Natural killer cell (primary cell): ENCODE measurements around the gene VWA8. TPM values are rescaled to one million over a fixed set of nuclear protein-coding genes. Genes with fewer than 3 reads are reported as not detected.
"Not testable (repeated sequence)": the region's sequence is repeated elsewhere in the genome, so short reads cannot be mapped to it uniquely, and the experiment has no call there.

Source experiments
- ATAC-seq, 3 donors: fragments of 150-1000 bp in 2 of 3; fragments of 200-7000 bp in 1 of 3; cut with Tn5 transposase; 1 replicate in 1 of 3; 2 replicates in 2 of 3; pipeline ENCODE4 v1.10.0; 2021; ENCODE audit warnings: mild to moderate bottlenecking in 2 of 3, moderate library complexity in 2 of 3
- DNase-seq, 2 donors: peaks; one replicate each; pipeline versions ENCODE4 v3.0.0 to v3.0.0-alpha.2; 2013 to 2021; ENCODE audit warnings: mixed read lengths in 1 of 2
- H3K27ac ChIP-seq: one replicate; pipeline ENCODE4 v1.5.1; 2013; ENCODE audit warnings: mild to moderate bottlenecking, low read length
- H3K27me3 ChIP-seq: one replicate; pipeline ENCODE4 v1.6.1; 2013; ENCODE audit warnings: low read length; ENCODE audit not compliant: control insufficient read depth, insufficient read depth
- H3K36me3 ChIP-seq: one replicate; pipeline ENCODE4 v1.6.1; 2013; ENCODE audit warnings: low read length; ENCODE audit not compliant: control insufficient read depth, insufficient read depth
- H3K4me1 ChIP-seq: one replicate; pipeline ENCODE4 v1.6.1; 2013; ENCODE audit warnings: low read length; ENCODE audit not compliant: control insufficient read depth, insufficient read depth
- H3K4me3 ChIP-seq: one replicate; pipeline ENCODE4 v1.5.1; 2013; ENCODE audit warnings: low read length
- H3K9me3 ChIP-seq: one replicate; pipeline ENCODE4 v1.6.1; 2013; ENCODE audit warnings: low read length; ENCODE audit not compliant: control insufficient read depth, insufficient read depth
- H3K27ac Mint-ChIP-seq, 2 donors: one replicate each; pipeline ENCODE4 v1.8.0; 2022; ENCODE audit warnings: mild to moderate bottlenecking in 2 of 2, mixed read lengths in 2 of 2, moderate library complexity in 1 of 2
- H3K27me3 Mint-ChIP-seq, 2 donors: one replicate each; pipeline ENCODE4 v1.8.0; 2022; ENCODE audit warnings: low read depth in 2 of 2, mixed read lengths in 2 of 2
- H3K36me3 Mint-ChIP-seq: one replicate; pipeline ENCODE4 v1.8.0; 2022; ENCODE audit warnings: mixed read lengths
- H3K4me1 Mint-ChIP-seq, 2 donors: one replicate each; pipeline ENCODE4 v1.8.0; 2022; ENCODE audit warnings: mixed read lengths in 2 of 2
- H3K4me3 Mint-ChIP-seq: one replicate; pipeline ENCODE4 v1.8.0; 2022; ENCODE audit warnings: mild to moderate bottlenecking, moderate library complexity, mixed read lengths
- H3K9me3 Mint-ChIP-seq, 2 donors: one replicate each; pipeline ENCODE4 v1.8.0; 2022; ENCODE audit warnings: mixed read lengths in 2 of 2
- WGBS: methylation state at CpG from one replicate; pipeline ENCODE4 v1.1.7; 2013; ENCODE audit warnings: missing lambda C conversion rate; ENCODE audit not compliant: insufficient coverage; 5-methylcytosine and 5-hydroxymethylcytosine counted together
- intact Hi-C: fragments of 100-400 bp; cut with micrococcal nuclease; formaldehyde crosslinking; loops from one replicate; pipeline ENCODE4 v1.14.2; 2022
- total RNA-seq, 4 donors: library from RNA; stranded (reverse); fragments of 120-200 nt in 1 of 4; gene quantifications; one replicate each; pipeline versions ENCODE4 v1.2.3 to v1.2.4, GENCODE V29; 2013 to 2022
- TF ChIP-seq, protein P1 (sequence below): fragments of 200-600 bp; IDR thresholded peaks from one replicate; pipeline ENCODE4 v1.8.0; 2022; ENCODE audit warnings: antibody characterized with exemption

The VWA8 gene
- total RNA-seq, 3 donors from 2014 or later (not counting 1 experiment from before 2014, with no cell fraction given) = 21.9 to 27.5 (median 22.6) TPM

DNA sequence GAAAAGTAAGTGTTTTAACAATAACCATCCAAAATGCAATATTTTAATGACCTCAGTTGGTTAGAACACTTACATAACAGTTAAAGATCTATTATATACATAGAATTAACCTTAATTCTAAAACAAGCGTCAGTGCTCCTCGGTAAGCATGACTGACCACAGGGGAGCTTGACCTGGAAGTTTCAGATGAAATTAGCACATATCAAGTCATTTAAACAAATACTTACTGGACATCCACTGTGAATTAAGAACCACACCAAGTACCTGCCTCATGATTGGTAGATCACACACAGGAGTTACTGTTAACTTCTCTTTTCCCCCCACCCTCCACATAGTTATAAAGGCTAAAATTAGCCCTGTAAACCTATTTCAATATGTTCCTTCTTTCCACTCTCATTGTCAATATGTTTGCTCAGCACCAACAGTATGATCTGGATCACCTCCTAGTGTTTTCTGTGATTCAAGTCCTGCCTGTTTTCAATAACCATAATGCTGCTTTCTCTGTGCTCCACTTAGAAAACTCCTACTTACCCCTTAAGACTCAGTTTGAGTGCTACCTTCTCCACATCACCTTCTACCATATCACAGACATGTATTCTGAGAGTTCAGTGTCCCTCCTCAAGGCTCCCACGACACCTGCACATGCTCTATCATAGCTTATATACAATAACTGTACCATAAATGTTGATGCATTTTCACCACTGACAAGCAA, 209.0 kb downstream of the VWA8 start:
- Histone ChIP-seq H3K27me3 (no peaks in the 10 kb centered on the region), H3K9me3 (no peaks in the 10 kb centered on the region), H3K4me1 (no peaks in the 10 kb centered on the region), H3K4me3 (no peak overlapping the region), H3K36me3 (no peaks in the 10 kb centered on the region), H3K27ac (no peak overlapping the region)
- no peaks in the 10 kb centered on the region for H3K4me1 Mint-ChIP-seq
- no peaks in the 10 kb centered on the region for H3K27me3 Mint-ChIP-seq
- WGBS = 81% methylated on average over 3 of the region's 3 CpGs
- H3K27ac Mint-ChIP-seq = no peak overlapping the region
- peaks cover 12% of the 10 kb centered on the region for H3K36me3 Mint-ChIP-seq
- ATAC-seq (no peak), DNase-seq (no peak)
- TF ChIP-seq, protein P1, sequence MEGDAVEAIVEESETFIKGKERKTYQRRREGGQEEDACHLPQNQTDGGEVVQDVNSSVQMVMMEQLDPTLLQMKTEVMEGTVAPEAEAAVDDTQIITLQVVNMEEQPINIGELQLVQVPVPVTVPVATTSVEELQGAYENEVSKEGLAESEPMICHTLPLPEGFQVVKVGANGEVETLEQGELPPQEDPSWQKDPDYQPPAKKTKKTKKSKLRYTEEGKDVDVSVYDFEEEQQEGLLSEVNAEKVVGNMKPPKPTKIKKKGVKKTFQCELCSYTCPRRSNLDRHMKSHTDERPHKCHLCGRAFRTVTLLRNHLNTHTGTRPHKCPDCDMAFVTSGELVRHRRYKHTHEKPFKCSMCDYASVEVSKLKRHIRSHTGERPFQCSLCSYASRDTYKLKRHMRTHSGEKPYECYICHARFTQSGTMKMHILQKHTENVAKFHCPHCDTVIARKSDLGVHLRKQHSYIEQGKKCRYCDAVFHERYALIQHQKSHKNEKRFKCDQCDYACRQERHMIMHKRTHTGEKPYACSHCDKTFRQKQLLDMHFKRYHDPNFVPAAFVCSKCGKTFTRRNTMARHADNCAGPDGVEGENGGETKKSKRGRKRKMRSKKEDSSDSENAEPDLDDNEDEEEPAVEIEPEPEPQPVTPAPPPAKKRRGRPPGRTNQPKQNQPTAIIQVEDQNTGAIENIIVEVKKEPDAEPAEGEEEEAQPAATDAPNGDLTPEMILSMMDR = no peak
- intact Hi-C loops = no loop called here
- H3K4me3 Mint-ChIP-seq = no peak overlapping the region
- peaks cover 0 to 3% of the 10 kb centered on the region in 2 donors for H3K9me3 Mint-ChIP-seq

DNA sequence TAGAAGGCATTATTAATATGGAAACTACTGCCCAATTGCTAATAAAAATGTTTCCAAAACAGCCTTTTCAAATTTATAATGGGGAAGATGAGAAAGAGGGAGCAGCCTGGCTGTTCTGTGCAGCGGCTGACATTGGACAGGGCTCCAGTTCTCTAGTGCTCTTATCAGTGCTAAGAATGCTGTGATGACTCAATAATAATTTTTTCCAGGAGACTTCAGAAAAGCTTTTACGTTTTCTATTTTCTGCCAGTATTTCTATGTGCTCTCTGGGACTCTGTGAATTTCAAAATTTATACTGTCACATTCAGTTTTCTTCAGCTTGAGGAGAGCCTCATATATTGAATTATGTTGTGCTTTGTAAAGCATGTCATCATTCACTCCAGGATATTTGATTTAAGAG, 209.6 kb downstream of the VWA8 start:
- intact Hi-C loops = no loop called here

DNA sequence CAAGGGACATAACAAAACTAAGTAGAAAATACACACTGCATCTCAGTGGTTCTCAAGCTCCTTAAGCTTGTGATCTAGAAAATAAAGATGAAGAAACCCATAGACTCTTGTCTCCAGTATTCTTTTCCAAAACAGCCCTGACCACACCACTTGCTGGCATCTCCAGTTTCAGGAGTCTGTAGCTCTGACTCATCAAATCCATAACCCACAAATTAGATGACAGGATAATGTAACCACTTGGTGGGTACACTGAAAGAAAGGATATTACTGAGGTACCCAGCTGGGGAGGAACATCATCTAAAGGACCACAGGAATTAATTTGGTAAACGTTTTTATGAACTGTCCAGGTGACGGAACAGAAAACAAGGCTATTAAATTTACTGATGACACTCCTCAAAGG, 214.7 kb downstream of the VWA8 start:
- TF ChIP-seq, protein P1 = no peak
- H3K4me1 Mint-ChIP-seq = no peaks in the 10 kb centered on the region
- Histone ChIP-seq H3K4me3 (no peak overlapping the region), H3K9me3 (no peaks in the 10 kb centered on the region), H3K36me3 (peaks cover 2% of the 10 kb centered on the region), H3K27me3 (no peaks in the 10 kb centered on the region), H3K4me1 (no peaks in the 10 kb centered on the region), H3K27ac (no peak overlapping the region)
- DNase-seq (no peak), ATAC-seq (no peak)
- no peak overlapping the region for H3K4me3 Mint-ChIP-seq
- intact Hi-C loops = no loop called here
- H3K27ac Mint-ChIP-seq = no peak overlapping the region
- WGBS = 100% methylated on average over 2 of the region's 2 CpGs
- peaks cover 0 to 3% of the 10 kb centered on the region in 2 donors for H3K9me3 Mint-ChIP-seq
- peaks cover 12% of the 10 kb centered on the region for H3K36me3 Mint-ChIP-seq
- H3K27me3 Mint-ChIP-seq = no peaks in the 10 kb centered on the region

More for the DNA sequence above, 209.6 kb downstream of the VWA8 start:
- Histone ChIP-seq H3K36me3 (no peaks in the 10 kb centered on the region), H3K4me1 (no peaks in the 10 kb centered on the region), H3K27ac (no peak overlapping the region), H3K4me3 (no peak overlapping the region), H3K27me3 (no peaks in the 10 kb centered on the region), H3K9me3 (no peaks in the 10 kb centered on the region)
- no peak overlapping the region for H3K4me3 Mint-ChIP-seq
- DNase-seq (no peak), ATAC-seq (no peak)
- H3K36me3 Mint-ChIP-seq = peaks cover 12% of the 10 kb centered on the region
- TF ChIP-seq, protein P1 = no peak
- H3K9me3 Mint-ChIP-seq = peaks cover 0 to 3% of the 10 kb centered on the region in 2 donors
- no peaks in the 10 kb centered on the region for H3K4me1 Mint-ChIP-seq
- WGBS = 97% methylated on average over 2 of the region's 2 CpGs
- no peak overlapping the region for H3K27ac Mint-ChIP-seq
- no peaks in the 10 kb centered on the region for H3K27me3 Mint-ChIP-seq

DNA sequence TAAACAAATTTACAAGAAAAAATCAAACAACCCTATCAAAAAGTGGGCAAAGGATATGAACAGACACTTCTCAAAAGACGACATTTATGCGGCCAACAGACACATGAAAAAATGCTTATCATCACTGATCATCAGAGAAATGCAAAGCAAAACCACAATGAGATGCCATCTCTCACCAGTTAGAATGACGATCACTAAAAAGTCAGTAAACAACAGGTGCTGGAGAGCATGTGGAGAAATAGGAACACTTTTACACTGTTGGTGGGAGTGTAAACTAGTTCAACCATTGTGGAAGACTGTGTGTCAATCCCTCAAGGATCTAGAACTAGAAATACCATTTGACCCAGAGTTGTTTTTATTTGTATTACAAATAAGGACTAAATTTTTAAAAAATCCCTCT, 215.4 kb downstream of the VWA8 start:
- 90% methylated on average over 3 of the region's 3 CpGs for WGBS
- intact Hi-C loops, H3K27ac ChIP-seq, H3K27me3 Mint-ChIP-seq, H3K4me3 ChIP-seq, H3K27ac Mint-ChIP-seq, H3K4me1 ChIP-seq, H3K27me3 ChIP-seq, H3K9me3 Mint-ChIP-seq, ATAC-seq, H3K9me3 ChIP-seq, H3K4me3 Mint-ChIP-seq, H3K4me1 Mint-ChIP-seq, DNase-seq, H3K36me3 ChIP-seq: not testable (repeated sequence)
- peaks cover 12% of the 10 kb centered on the region for H3K36me3 Mint-ChIP-seq
